H9 (cell line): ENCODE results near the gene PLS1. TPM values are rescaled to one million over a fixed set of nuclear protein-coding genes. Genes with fewer than 3 reads are reported as not detected.
"Not testable (repeated sequence)": the region's sequence is repeated elsewhere in the genome, so short reads cannot be mapped to it uniquely, and the experiment has no call there.

Source experiments
- DNase-seq: peaks from one replicate; pipeline ENCODE4 v3.0.0-alpha.2; 2017
- H2AFZ ChIP-seq: one replicate; pipeline ENCODE4 v1.6.1; 2013; ENCODE audit warnings: mild to moderate bottlenecking, low read length, control low read depth, moderate library complexity
- H2AK5ac ChIP-seq: 2 replicates; pipeline ENCODE4 v1.6.1; 2013; ENCODE audit warnings: low read length, control low read depth, mixed read lengths; ENCODE audit not compliant: insufficient read length
- H2BK120ac ChIP-seq: one replicate; pipeline ENCODE4 v1.6.1; 2013; ENCODE audit warnings: low read depth, mild to moderate bottlenecking, low read length, control low read depth, inconsistent platforms; ENCODE audit not compliant: poor library complexity, severe bottlenecking
- H2BK12ac ChIP-seq: 2 replicates; pipeline ENCODE4 v1.6.1; 2013; ENCODE audit warnings: low read length, control low read depth, mixed read lengths, low read depth; ENCODE audit not compliant: insufficient read length
- H2BK15ac ChIP-seq: 2 replicates; pipeline ENCODE4 v1.6.1; 2013; ENCODE audit warnings: low read depth, low read length, control low read depth
- H2BK20ac ChIP-seq: one replicate; pipeline ENCODE4 v1.6.1; 2013; ENCODE audit warnings: low read depth, mild to moderate bottlenecking, low read length, control low read depth, inconsistent platforms; ENCODE audit not compliant: poor library complexity, severe bottlenecking
- H2BK5ac ChIP-seq: 2 replicates; pipeline ENCODE4 v1.6.1; 2013; ENCODE audit warnings: low read length, control low read depth, mixed read lengths; ENCODE audit not compliant: insufficient read length
- H3K14ac ChIP-seq: 2 replicates; pipeline ENCODE4 v1.6.1; 2013; ENCODE audit warnings: low read length, control low read depth; ENCODE audit not compliant: insufficient read depth
- H3K18ac ChIP-seq: 2 replicates; pipeline ENCODE4 v1.6.1; 2013; ENCODE audit warnings: low read depth, mild to moderate bottlenecking, mixed read lengths, low read length, control low read depth; ENCODE audit not compliant: insufficient read length
- H3K23ac ChIP-seq: 2 replicates; pipeline ENCODE4 v1.6.1; 2013; ENCODE audit warnings: low read length, control low read depth, mixed read lengths, low read depth; ENCODE audit not compliant: insufficient read length
- H3K23me2 ChIP-seq: 2 replicates; pipeline ENCODE4 v1.6.1; 2013; ENCODE audit warnings: low read depth, mild to moderate bottlenecking, mixed read lengths, low read length, control low read depth; ENCODE audit not compliant: insufficient read length, poor library complexity, severe bottlenecking
- H3K27ac ChIP-seq: 2 replicates; pipeline ENCODE4 v1.5.1; 2013; ENCODE audit warnings: low read length, control low read depth, mixed read lengths, low read depth; ENCODE audit not compliant: insufficient read length
- H3K27me3 ChIP-seq: 2 replicates; pipeline ENCODE4 v1.6.1; 2013; ENCODE audit warnings: low read length, control low read depth, inconsistent platforms; ENCODE audit not compliant: insufficient read depth
- H3K4ac ChIP-seq: 2 replicates; pipeline ENCODE4 v1.6.1; 2013; ENCODE audit warnings: low read depth, mild to moderate bottlenecking, control low read depth, inconsistent platforms, low read length, moderate library complexity
- H3K4me1 ChIP-seq: 2 replicates; pipeline ENCODE4 v1.6.1; 2013; ENCODE audit warnings: low read length, control low read depth, inconsistent platforms; ENCODE audit not compliant: insufficient read depth
- H3K4me2 ChIP-seq: 2 replicates; pipeline ENCODE4 v1.6.1; 2013; ENCODE audit warnings: low read length, control low read depth, mixed read lengths; ENCODE audit not compliant: insufficient read length, insufficient read depth
- H3K56ac ChIP-seq: 2 replicates; pipeline ENCODE4 v1.6.1; 2013; ENCODE audit warnings: low read depth, mild to moderate bottlenecking, mixed read lengths, low read length, control low read depth; ENCODE audit not compliant: insufficient read length
- H3K79me1 ChIP-seq: 2 replicates; pipeline ENCODE4 v1.6.1; 2013; ENCODE audit warnings: low read depth, mild to moderate bottlenecking, moderate library complexity, low read length, control low read depth, inconsistent platforms; ENCODE audit not compliant: insufficient read depth, poor library complexity, severe bottlenecking
- H3K79me2 ChIP-seq: 2 replicates; pipeline ENCODE4 v1.6.1; 2013; ENCODE audit warnings: low read length, control low read depth, inconsistent platforms; ENCODE audit not compliant: insufficient read depth
- H3K9ac ChIP-seq: 2 replicates; pipeline ENCODE4 v1.6.1; 2013; ENCODE audit warnings: low read length, control low read depth, mixed read lengths; ENCODE audit not compliant: insufficient read length; ENCODE audit errors: extremely low read depth
- H3K9me3 ChIP-seq: one replicate; pipeline ENCODE4 v1.6.1; 2013; ENCODE audit warnings: low read depth, low read length, inconsistent platforms; ENCODE audit not compliant: control insufficient read depth
- H3T11ph ChIP-seq: one replicate; pipeline ENCODE4 v1.6.1; 2013; ENCODE audit warnings: mild to moderate bottlenecking, low read length, control low read depth, inconsistent platforms
- H4K20me1 ChIP-seq: one replicate; pipeline ENCODE4 v1.6.1; 2013; ENCODE audit not compliant: control insufficient read depth, insufficient read length, insufficient read depth
- H4K5ac ChIP-seq: 2 replicates; pipeline ENCODE4 v1.6.1; 2013; ENCODE audit warnings: low read depth, mild to moderate bottlenecking, mixed read lengths, low read length, control low read depth; ENCODE audit not compliant: insufficient read length
- H4K8ac ChIP-seq: replicated peaks from 2 replicates; pipeline ENCODE4 v1.6.1; 2013; ENCODE audit warnings: low read length, control low read depth, mixed read lengths, low read depth; ENCODE audit not compliant: insufficient read length
- H4K91ac ChIP-seq: 2 replicates; pipeline ENCODE4 v1.6.1; 2013; ENCODE audit warnings: low read depth, mild to moderate bottlenecking, moderate library complexity, mixed read lengths, low read length, control low read depth; ENCODE audit not compliant: insufficient read length
- H3K27ac Mint-ChIP-seq, 3 experiments: 2 replicates in 2 of 3; 3 replicates in 1 of 3; pipeline ENCODE4 v1.8.0; 2020 to 2021; ENCODE audit warnings: mixed read lengths in 3 of 3, mild to moderate bottlenecking in 1 of 3, moderate library complexity in 1 of 3
- H3K27me3 Mint-ChIP-seq: 2 replicates; pipeline ENCODE4 v1.8.0; 2021; ENCODE audit warnings: low read depth, mild to moderate bottlenecking, moderate library complexity, mixed read lengths
- H3K36me3 Mint-ChIP-seq, 3 experiments: 2 replicates in 2 of 3; 3 replicates in 1 of 3; pipeline ENCODE4 v1.8.0; 2020 to 2021; ENCODE audit warnings: low read depth in 3 of 3, mixed read lengths in 3 of 3; ENCODE audit not compliant: insufficient read depth in 1 of 3
- H3K4me1 Mint-ChIP-seq, 2 experiments: 2 replicates each; pipeline ENCODE4 v1.8.0; 2020; ENCODE audit warnings: mixed read lengths in 2 of 2
- H3K4me3 Mint-ChIP-seq, 2 experiments: 2 replicates in 1 of 2; 3 replicates in 1 of 2; pipeline ENCODE4 v1.8.0; 2020 to 2021; ENCODE audit warnings: mild to moderate bottlenecking in 2 of 2, mixed read lengths in 2 of 2, moderate library complexity in 1 of 2
- H3K9me3 Mint-ChIP-seq, 2 experiments: 2 replicates in 1 of 2; 3 replicates in 1 of 2; pipeline ENCODE4 v1.8.0; 2020; ENCODE audit warnings: mild to moderate bottlenecking in 2 of 2, mixed read lengths in 2 of 2, moderate library complexity in 1 of 2
- WGBS: extraction: QIAGEN DNeasy Blood & Tissue Kit; methylation state at CpG from one replicate; pipeline ENCODE4 v1.1.7; 2013; ENCODE audit warnings: missing lambda C conversion rate, low lambda C conversion rate, mixed read lengths; ENCODE audit not compliant: insufficient read length; ENCODE audit errors: extremely low coverage; 5-methylcytosine and 5-hydroxymethylcytosine counted together
- total RNA-seq: library from RNA; stranded (reverse); gene quantifications from 2 replicates; pipeline ENCODE4 v1.2.1, GENCODE V29; 2021

Gene PLS1
- total RNA-seq, 1 experiment from 2014 or later, result 20.4 TPM

GRCh38 chr3:142574223-142574622 lies 22.0 kb upstream of the PLS1 start:
- peaks cover 24 to 27% of the 10 kb centered on the region in 2 experiments for H3K4me1 Mint-ChIP-seq
- not testable (repeated sequence) for H2BK5ac ChIP-seq, H4K8ac ChIP-seq, H2BK12ac ChIP-seq, H4K5ac ChIP-seq, H4K20me1 ChIP-seq, H3K23ac ChIP-seq, H2AFZ ChIP-seq, H3K14ac ChIP-seq, H3K27ac Mint-ChIP-seq, H3K27me3 Mint-ChIP-seq, H3K9me3 Mint-ChIP-seq, H2BK120ac ChIP-seq, H3K4me2 ChIP-seq, H2AK5ac ChIP-seq, H3K27me3 ChIP-seq, H3K4me3 Mint-ChIP-seq, H4K91ac ChIP-seq, DNase-seq, H3K23me2 ChIP-seq, H3K9ac ChIP-seq, H2BK15ac ChIP-seq, H3K27ac ChIP-seq, H3K18ac ChIP-seq, H3K4ac ChIP-seq, H2BK20ac ChIP-seq, H3K56ac ChIP-seq, H3K4me1 ChIP-seq, H3K9me3 ChIP-seq, H3T11ph ChIP-seq, H3K36me3 Mint-ChIP-seq, H3K79me1 ChIP-seq
- no CpG with 5 or more reads among the region's 3 CpGs for WGBS
- peaks cover 11% of the 10 kb centered on the region; the same call in 1 of the 2 replicates for H3K79me2 ChIP-seq
